Esophagus squamous epithelium (tissue), 5 donors: Measurements from ENCODE around the gene TEX35. TPM values are rescaled to one million over a fixed set of nuclear protein-coding genes. Genes with fewer than 3 reads are reported as not detected.

Experiments
- DNase-seq: peaks from one replicate; lab custom pipeline; 2025; lab: John Stamatoyannopoulos, UW
- H3K27ac ChIP-seq, 4 donors: fragments of 200-600 bp; sonication (generic); one replicate each; pipeline ENCODE4 v1.5.1; 2016 to 2019; ENCODE audit warnings: mild to moderate bottlenecking in 1 of 4
- H3K27me3 ChIP-seq, 4 donors: fragments of 200-600 bp; sonication (generic); 1 replicate in 3 of 4; 2 replicates in 1 of 4; pipeline versions ENCODE4 v1.5.1 to v1.6.0; 2017 to 2021; ENCODE audit warnings: antibody characterized with exemption in 1 of 4
- H3K36me3 ChIP-seq, 3 donors: fragments of 200-600 bp; sonication (generic); one replicate each; pipeline ENCODE4 v1.5.1; 2016 to 2019
- H3K4me1 ChIP-seq, 3 donors: fragments of 200-600 bp; sonication (generic); one replicate each; pipeline ENCODE4 v1.5.1; 2017 to 2019
- H3K4me3 ChIP-seq, 4 donors: fragments of 200-600 bp; sonication (generic); 1 replicate in 3 of 4; 2 replicates in 1 of 4; pipeline ENCODE4 v1.5.1; 2016 to 2019; ENCODE audit warnings: mild to moderate bottlenecking in 2 of 4, moderate library complexity in 1 of 4
- H3K9me3 ChIP-seq, 3 donors: fragments of 200-600 bp; sonication (generic); one replicate each; pipeline ENCODE4 v1.5.1; 2016 to 2019
- CTCF ChIP-seq, 6 experiments: fragments of 450-650 bp in 4 of 6; fragments of 200-600 bp in 2 of 6; sonication (generic) in 2 of 6; IDR thresholded peaks; one replicate each; pipeline ENCODE4 v1.5.1; 2016 to 2019; ENCODE audit warnings: antibody characterized with exemption in 6 of 6, mild to moderate bottlenecking in 4 of 6, moderate library complexity in 4 of 6
- POLR2A ChIP-seq, 4 donors: fragments of 450-650 bp; IDR thresholded peaks; one replicate each; pipeline ENCODE4 v1.6.1; 2017; ENCODE audit warnings: antibody characterized with exemption in 4 of 4, mild to moderate bottlenecking in 4 of 4, moderate library complexity in 3 of 4
- WGBS, 2 donors: methylation state at CpG; one replicate each; pipeline ENCODE4 v1.1.5; 2018; 5-methylcytosine and 5-hydroxymethylcytosine counted together
- intact Hi-C: fragments of 100-400 bp; cut with DNase I; formaldehyde crosslinking; loops from one replicate; pipeline ENCODE4 v1.15.0; 2022
- total RNA-seq, 4 donors: library from RNA; depleted of rRNA; stranded (reverse); fragments of >200 nt; gene quantifications; one replicate each; pipeline ENCODE4 v1.1.0, GENCODE V29; 2016
- donor health status: DM: yes; HTN: yes; CAD: no.

The TEX35 gene
- total RNA-seq, 4 donors from 2014 or later, result not detected

GRCh38 chr1:178527117-178527516 lies 14.2 kb downstream of the TEX35 start:
- Histone ChIP-seq H3K27me3 (no peaks in the 10 kb centered on the region), H3K9me3 (no peaks in the 10 kb centered on the region), H3K4me3 (no peak overlapping the region), H3K36me3 (no peaks in the 10 kb centered on the region), H3K4me1 (peaks cover 0 to 12% (median 4%) of the 10 kb centered on the region in 3 donors), H3K27ac (no peak overlapping the region)
- 82 to 95% methylated on average over 4 of the region's 4 CpGs for WGBS, 2 donors
- DNase-seq, result no peak
- TF ChIP-seq CTCF (IDR thresholded peaks at IDR 0.05) (no peak), POLR2A (IDR thresholded peaks at IDR 0.05) (no peak)
- intact Hi-C loops, result no loop called here

- intact Hi-C loops, result no loop called here
- no peak overlapping the region for H3K27ac ChIP-seq
- no peak for DNase-seq
- TF ChIP-seq POLR2A (IDR thresholded peaks at IDR 0.05) (no peak), CTCF (IDR thresholded peaks at IDR 0.05) (no peak)
- no peaks in the 10 kb centered on the region for H3K36me3 ChIP-seq
- WGBS, 2 donors, result 86 to 89% methylated on average over 5 to 9 of the region's 10 CpGs
- no peaks in the 10 kb centered on the region for H3K9me3 ChIP-seq
- H3K27me3 ChIP-seq, result no peaks in the 10 kb centered on the region
- H3K4me3 ChIP-seq, result no peak overlapping the region
- H3K4me1 ChIP-seq, result peaks cover 0 to 18% (median 6%) of the 10 kb centered on the region in 3 donors
Observed at GRCh38 chr1:178528228-178528952, 15.5 kb downstream of the TEX35 start.

GRCh38 chr1:178528953-178529335 lies 16.0 kb downstream of the TEX35 start:
- 65 to 79% methylated on average over 2 to 4 of the region's 4 CpGs for WGBS, 2 donors
- H3K9me3 ChIP-seq, result no peaks in the 10 kb centered on the region
- no peak overlapping the region for H3K27ac ChIP-seq
- H3K27me3 ChIP-seq, result no peaks in the 10 kb centered on the region
- DNase-seq, result no peak
- H3K4me3 ChIP-seq, result no peak overlapping the region
- no peak for TF ChIP-seq CTCF (IDR thresholded peaks at IDR 0.05)
- TF ChIP-seq POLR2A (IDR thresholded peaks at IDR 0.05), result no peak
- intact Hi-C loops, result no loop called here
- no peaks in the 10 kb centered on the region for H3K36me3 ChIP-seq
- peaks cover 0 to 18% (median 6%) of the 10 kb centered on the region in 3 donors for H3K4me1 ChIP-seq

GRCh38 chr1:178529364-178530036 lies 16.6 kb downstream of the TEX35 start:
- intact Hi-C loops, result loop anchor here (5.0 kb wide), 1 partner anchor 473 kb away; no protein-coding TSS in a partner anchor
- TF ChIP-seq POLR2A (IDR thresholded peaks at IDR 0.05) (no peak), CTCF (IDR thresholded peaks at IDR 0.05) (no peak)
- no peak for DNase-seq
- Histone ChIP-seq H3K4me3 (no peak overlapping the region), H3K9me3 (no peaks in the 10 kb centered on the region), H3K36me3 (no peaks in the 10 kb centered on the region), H3K27me3 (no peaks in the 10 kb centered on the region), H3K4me1 (peaks cover 0 to 18% (median 6%) of the 10 kb centered on the region in 3 donors), H3K27ac (no peak overlapping the region)
- WGBS, 2 donors, result 80 to 91% methylated on average over 8 of the region's 8 CpGs

GRCh38 chr1:178530037-178530402 lies 17.1 kb downstream of the TEX35 start:
- Histone ChIP-seq H3K4me3 (no peak overlapping the region), H3K27me3 (no peaks in the 10 kb centered on the region), H3K4me1 (peaks cover 0 to 18% (median 6%) of the 10 kb centered on the region in 3 donors), H3K36me3 (no peaks in the 10 kb centered on the region), H3K27ac (no peak overlapping the region), H3K9me3 (no peaks in the 10 kb centered on the region)
- DNase-seq, result no peak
- 23% methylated on average over 2 of the region's 2 CpGs; no CpG with 5 or more reads in 1 of the 2 donors for WGBS, 2 donors
- TF ChIP-seq POLR2A (IDR thresholded peaks at IDR 0.05) (no peak), CTCF (IDR thresholded peaks at IDR 0.05) (no peak)
- intact Hi-C loops, result loop anchor here (5.0 kb wide), 1 partner anchor 472 kb away; no protein-coding TSS in a partner anchor
